Parathyroid adenoma (tissue), 2 donors: ENCODE results near the gene OLFML3.
A peak's percentile ranks its signal among the peaks of the same experiment; 100 is the strongest.

ENCODE experiments used
- H2AFZ ChIP-seq: fragments of 300-600 bp; sonication (generic); one replicate; pipeline ENCODE4 v1.7.0; 2017; ENCODE audit warnings: antibody characterized with exemption, mild to moderate bottlenecking
- H3K27ac ChIP-seq: fragments of 300-600 bp; sonication (generic); one replicate; pipeline ENCODE4 v1.7.0; 2017
- H3K27me3 ChIP-seq: fragments of 300-600 bp; sonication (generic); one replicate; pipeline ENCODE4 v1.7.0; 2017; ENCODE audit warnings: low read length; ENCODE audit not compliant: control insufficient read depth, insufficient read depth
- H3K36me3 ChIP-seq: fragments of 300-600 bp; sonication (generic); one replicate; pipeline ENCODE4 v1.7.0; 2017; ENCODE audit warnings: low read length; ENCODE audit not compliant: control insufficient read depth, insufficient read depth
- H3K4me1 ChIP-seq: fragments of 300-600 bp; sonication (generic); one replicate; pipeline ENCODE4 v1.7.0; 2017; ENCODE audit warnings: control low read depth
- H3K4me2 ChIP-seq: fragments of 300-600 bp; sonication (generic); one replicate; pipeline ENCODE4 v1.7.0; 2017; ENCODE audit warnings: low read length
- H3K4me3 ChIP-seq: fragments of 300-600 bp; sonication (generic); one replicate; pipeline ENCODE4 v1.7.0; 2017; ENCODE audit warnings: low read depth, low read length
- H3K79me2 ChIP-seq: fragments of 300-600 bp; sonication (generic); one replicate; pipeline ENCODE4 v1.7.0; 2017; ENCODE audit warnings: control low read depth
- H3K9ac ChIP-seq: fragments of 300-600 bp; sonication (generic); one replicate; pipeline ENCODE4 v1.7.0; 2017; ENCODE audit warnings: mild to moderate bottlenecking
- H3K9me3 ChIP-seq: fragments of 300-600 bp; sonication (generic); one replicate; pipeline ENCODE4 v1.7.0; 2017; ENCODE audit warnings: low read length; ENCODE audit not compliant: control insufficient read depth
- TF ChIP-seq, protein P1 (sequence below): fragments of 300-600 bp; sonication (generic); IDR thresholded peaks from one replicate; pipeline ENCODE4 v1.7.0; 2017; ENCODE audit warnings: antibody characterized with exemption, mild to moderate bottlenecking
- donor health status: primary hyperparathyroidism.

Gene OLFML3

DNA sequence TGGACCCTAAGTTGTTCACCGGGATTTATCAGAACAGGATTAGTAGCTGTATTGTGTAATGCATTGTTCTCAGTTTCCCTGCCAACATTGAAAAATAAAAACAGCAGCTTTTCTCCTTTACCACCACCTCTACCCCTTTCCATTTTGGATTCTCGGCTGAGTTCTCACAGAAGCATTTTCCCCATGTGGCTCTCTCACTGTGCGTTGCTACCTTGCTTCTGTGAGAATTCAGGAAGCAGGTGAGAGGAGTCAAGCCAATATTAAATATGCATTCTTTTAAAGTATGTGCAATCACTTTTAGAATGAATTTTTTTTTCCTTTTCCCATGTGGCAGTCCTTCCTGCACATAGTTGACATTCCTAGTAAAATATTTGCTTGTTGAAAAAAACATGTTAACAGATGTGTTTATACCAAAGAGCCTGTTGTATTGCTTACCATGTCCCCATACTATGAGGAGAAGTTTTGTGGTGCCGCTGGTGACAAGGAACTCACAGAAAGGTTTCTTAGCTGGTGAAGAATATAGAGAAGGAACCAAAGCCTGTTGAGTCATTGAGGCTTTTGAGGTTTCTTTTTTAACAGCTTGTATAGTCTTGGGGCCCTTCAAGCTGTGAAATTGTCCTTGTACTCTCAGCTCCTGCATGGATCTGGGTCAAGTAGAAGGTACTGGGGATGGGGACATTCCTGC is 3.9 kb upstream of the OLFML3 start:
- Histone ChIP-seq H3K27me3 (no peaks in the 10 kb centered on the region), H3K79me2 (no peaks in the 10 kb centered on the region), H3K4me1 (no peaks in the 10 kb centered on the region), H3K27ac (no peak overlapping the region), H3K9ac (no peak overlapping the region), H3K4me2 (no peak overlapping the region), H3K9me3 (no peaks in the 10 kb centered on the region), H3K36me3 (no peaks in the 10 kb centered on the region), H2AFZ (no peak overlapping the region), H3K4me3 (no peak overlapping the region)
- TF ChIP-seq, protein P1, sequence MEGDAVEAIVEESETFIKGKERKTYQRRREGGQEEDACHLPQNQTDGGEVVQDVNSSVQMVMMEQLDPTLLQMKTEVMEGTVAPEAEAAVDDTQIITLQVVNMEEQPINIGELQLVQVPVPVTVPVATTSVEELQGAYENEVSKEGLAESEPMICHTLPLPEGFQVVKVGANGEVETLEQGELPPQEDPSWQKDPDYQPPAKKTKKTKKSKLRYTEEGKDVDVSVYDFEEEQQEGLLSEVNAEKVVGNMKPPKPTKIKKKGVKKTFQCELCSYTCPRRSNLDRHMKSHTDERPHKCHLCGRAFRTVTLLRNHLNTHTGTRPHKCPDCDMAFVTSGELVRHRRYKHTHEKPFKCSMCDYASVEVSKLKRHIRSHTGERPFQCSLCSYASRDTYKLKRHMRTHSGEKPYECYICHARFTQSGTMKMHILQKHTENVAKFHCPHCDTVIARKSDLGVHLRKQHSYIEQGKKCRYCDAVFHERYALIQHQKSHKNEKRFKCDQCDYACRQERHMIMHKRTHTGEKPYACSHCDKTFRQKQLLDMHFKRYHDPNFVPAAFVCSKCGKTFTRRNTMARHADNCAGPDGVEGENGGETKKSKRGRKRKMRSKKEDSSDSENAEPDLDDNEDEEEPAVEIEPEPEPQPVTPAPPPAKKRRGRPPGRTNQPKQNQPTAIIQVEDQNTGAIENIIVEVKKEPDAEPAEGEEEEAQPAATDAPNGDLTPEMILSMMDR, result no peak

DNA sequence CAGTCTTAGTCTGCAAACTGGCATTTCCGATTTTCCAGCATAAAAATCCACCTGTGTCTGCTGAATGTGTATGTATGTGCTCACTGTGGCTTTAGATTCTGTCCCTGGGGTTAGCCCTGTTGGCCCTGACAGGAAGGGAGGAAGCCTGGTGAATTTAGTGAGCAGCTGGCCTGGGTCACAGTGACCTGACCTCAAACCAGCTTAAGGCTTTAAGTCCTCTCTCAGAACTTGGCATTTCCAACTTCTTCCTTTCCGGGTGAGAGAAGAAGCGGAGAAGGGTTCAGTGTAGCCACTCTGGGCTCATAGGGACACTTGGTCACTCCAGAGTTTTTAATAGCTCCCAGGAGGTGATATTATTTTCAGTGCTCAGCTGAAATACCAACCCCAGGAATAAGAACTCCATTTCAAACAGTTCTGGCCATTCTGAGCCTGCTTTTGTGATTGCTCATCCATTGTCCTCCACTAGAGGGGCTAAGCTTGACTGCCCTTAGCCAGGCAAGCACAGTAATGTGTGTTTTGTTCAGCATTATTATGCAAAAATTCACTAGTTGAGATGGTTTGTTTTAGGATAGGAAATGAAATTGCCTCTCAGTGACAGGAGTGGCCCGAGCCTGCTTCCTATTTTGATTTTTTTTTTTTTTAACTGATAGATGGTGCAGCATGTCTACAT is 2.5 kb upstream of the OLFML3 start:
- no peak overlapping the region for H3K4me2 ChIP-seq
- no peaks in the 10 kb centered on the region for H3K9me3 ChIP-seq
- H3K79me2 ChIP-seq, result no peaks in the 10 kb centered on the region
- H3K4me1 ChIP-seq, result no peaks in the 10 kb centered on the region
- H3K4me3 ChIP-seq, result no peak overlapping the region
- no peaks in the 10 kb centered on the region for H3K27me3 ChIP-seq
- H3K9ac ChIP-seq, result no peak overlapping the region
- no peak overlapping the region for H2AFZ ChIP-seq
- H3K27ac ChIP-seq, result no peak overlapping the region
- no peaks in the 10 kb centered on the region for H3K36me3 ChIP-seq
- TF ChIP-seq, protein P1, result peak; percentile 12

DNA sequence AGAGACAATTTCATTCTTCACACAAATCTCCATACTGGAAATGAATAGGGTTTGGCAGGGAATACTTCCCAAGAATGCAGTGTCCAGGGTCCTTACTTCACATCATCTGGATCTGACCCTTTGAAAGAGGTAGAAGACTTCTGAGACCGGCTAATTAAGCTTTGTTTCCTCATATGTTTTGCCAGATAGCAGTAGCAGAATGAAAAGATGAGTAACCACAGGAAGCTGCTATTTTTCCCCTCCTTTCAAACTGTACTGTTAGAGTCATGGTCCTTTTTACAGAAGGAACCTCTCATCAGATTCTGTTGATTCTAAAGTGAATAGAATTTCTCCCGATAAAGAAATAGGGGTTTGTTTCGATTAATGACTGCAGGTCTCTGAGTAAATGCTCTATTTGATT is 1.4 kb upstream of the OLFML3 start:
- TF ChIP-seq, protein P1, result no peak
- H3K27me3 ChIP-seq, result no peaks in the 10 kb centered on the region
- no peak overlapping the region for H3K4me3 ChIP-seq
- H2AFZ ChIP-seq, result no peak overlapping the region
- H3K4me1 ChIP-seq, result no peaks in the 10 kb centered on the region
- no peak overlapping the region for H3K9ac ChIP-seq
- H3K27ac ChIP-seq, result no peak overlapping the region
- no peak overlapping the region for H3K4me2 ChIP-seq
- no peaks in the 10 kb centered on the region for H3K9me3 ChIP-seq
- no peaks in the 10 kb centered on the region for H3K79me2 ChIP-seq
- H3K36me3 ChIP-seq, result no peaks in the 10 kb centered on the region

DNA sequence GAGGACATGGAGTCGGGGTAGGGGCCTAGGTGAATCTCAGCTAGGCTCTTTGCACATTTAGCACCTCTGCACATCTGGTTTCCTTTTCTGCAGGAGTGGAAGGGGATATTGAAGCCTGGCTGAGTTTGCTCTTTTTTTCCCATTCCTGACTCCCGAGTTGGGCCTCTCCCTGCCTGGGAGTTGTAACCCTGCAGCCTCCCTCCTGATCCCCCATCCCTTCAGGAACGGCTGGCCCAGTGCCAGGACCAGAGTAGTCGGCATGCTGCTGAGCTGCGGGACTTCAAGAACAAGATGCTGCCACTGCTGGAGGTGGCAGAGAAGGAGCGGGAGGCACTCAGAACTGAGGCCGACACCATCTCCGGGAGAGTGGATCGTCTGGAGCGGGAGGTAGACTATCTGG is 836 bp downstream of the OLFML3 start:
- H3K9ac ChIP-seq, result no peak overlapping the region
- no peaks in the 10 kb centered on the region for H3K27me3 ChIP-seq
- no peaks in the 10 kb centered on the region for H3K36me3 ChIP-seq
- no peak overlapping the region for H3K4me2 ChIP-seq
- no peak overlapping the region for H2AFZ ChIP-seq
- no peaks in the 10 kb centered on the region for H3K4me1 ChIP-seq
- no peaks in the 10 kb centered on the region for H3K9me3 ChIP-seq
- H3K79me2 ChIP-seq, result no peaks in the 10 kb centered on the region
- H3K27ac ChIP-seq, result no peak overlapping the region
- no peak overlapping the region for H3K4me3 ChIP-seq
- TF ChIP-seq, protein P1, result no peak
